ENCODE data around the gene UQCRC2. TPM values are rescaled to one million over a fixed set of nuclear protein-coding genes. Genes with fewer than 3 reads are reported as not detected.

UQCRC2 gene
- polyA plus RNA-seq, 1 donor (not counting 4 experiments of a cell fraction or from before 2014, with no cell fraction given), result 255 TPM

DNA sequence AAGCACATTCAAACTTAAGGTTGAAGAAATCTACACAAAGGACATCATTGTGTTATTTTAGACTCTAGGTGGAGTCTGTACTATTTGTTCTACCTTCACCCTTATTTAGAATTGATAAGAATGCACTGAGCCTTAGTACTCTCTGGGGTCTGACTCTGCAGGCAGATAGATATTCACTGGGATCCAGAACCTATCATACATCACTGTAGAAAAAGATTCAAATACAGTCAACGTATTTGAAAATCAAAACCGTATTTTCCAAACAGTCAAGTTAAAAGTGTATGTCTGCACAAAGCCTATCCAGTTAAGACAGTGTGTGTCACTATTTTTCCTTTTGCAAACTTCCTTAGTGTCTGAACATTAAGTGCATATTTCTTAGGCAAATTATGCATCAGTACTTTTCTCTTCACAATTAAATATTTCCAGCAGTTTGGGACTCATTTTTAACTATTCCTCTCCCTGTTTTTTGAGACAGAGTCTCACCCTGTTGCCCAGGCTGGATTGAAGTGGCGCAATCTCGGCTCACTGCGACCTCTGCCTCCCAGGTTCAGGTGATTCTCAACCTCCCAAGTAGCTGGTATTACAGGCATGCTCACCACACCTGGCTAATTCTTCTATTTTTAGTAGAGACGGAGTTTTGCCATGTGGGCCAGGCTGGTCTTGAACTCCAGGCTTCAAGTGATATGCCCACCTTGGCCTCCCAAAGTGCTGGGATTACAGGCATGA, 77.1 kb downstream of the UQCRC2 start:
- no peak for TF ChIP-seq EZH2 (IDR thresholded peaks at IDR 0.05; ENCODE audit: low read length)
- TF ChIP-seq, protein P1, sequence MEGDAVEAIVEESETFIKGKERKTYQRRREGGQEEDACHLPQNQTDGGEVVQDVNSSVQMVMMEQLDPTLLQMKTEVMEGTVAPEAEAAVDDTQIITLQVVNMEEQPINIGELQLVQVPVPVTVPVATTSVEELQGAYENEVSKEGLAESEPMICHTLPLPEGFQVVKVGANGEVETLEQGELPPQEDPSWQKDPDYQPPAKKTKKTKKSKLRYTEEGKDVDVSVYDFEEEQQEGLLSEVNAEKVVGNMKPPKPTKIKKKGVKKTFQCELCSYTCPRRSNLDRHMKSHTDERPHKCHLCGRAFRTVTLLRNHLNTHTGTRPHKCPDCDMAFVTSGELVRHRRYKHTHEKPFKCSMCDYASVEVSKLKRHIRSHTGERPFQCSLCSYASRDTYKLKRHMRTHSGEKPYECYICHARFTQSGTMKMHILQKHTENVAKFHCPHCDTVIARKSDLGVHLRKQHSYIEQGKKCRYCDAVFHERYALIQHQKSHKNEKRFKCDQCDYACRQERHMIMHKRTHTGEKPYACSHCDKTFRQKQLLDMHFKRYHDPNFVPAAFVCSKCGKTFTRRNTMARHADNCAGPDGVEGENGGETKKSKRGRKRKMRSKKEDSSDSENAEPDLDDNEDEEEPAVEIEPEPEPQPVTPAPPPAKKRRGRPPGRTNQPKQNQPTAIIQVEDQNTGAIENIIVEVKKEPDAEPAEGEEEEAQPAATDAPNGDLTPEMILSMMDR (optimal IDR thresholded peaks at IDR 0.05 in 1 of 3, IDR thresholded peaks at IDR 0.05 in 1 of 3, conservative IDR thresholded peaks at IDR 0.05 in 1 of 3; ENCODE audit: extremely low read depth in 1 of 3, insufficient read depth in 2 of 3, low read length in 3 of 3), result no peak
- Histone ChIP-seq H3K9ac (ENCODE audit: control insufficient read depth, extremely low read depth, insufficient read depth, low read length) (no peak overlapping the region), H3K9me1 (ENCODE audit: control insufficient read depth, extremely low read depth, insufficient read depth, low read length) (no peaks in the 10 kb centered on the region), H3K36me3 (ENCODE audit: control insufficient read depth in 2 of 2, extremely low read depth in 1 of 2, insufficient read depth in 2 of 2, low read length in 2 of 2) (peaks cover 1 to 25% of the 10 kb centered on the region in 2 experiments), H3K27ac (ENCODE audit: control insufficient read depth, insufficient read depth, low read length) (no peak overlapping the region), H3K4me2 (ENCODE audit: control insufficient read depth, extremely low read depth, insufficient read depth, low read depth, low read length) (no peak overlapping the region), H3K4me3 (ENCODE audit: control insufficient read depth in 2 of 3, extremely low read depth in 1 of 3, insufficient read depth in 2 of 3, low read depth in 1 of 3, low read length in 3 of 3) (no peak overlapping the region), H4K20me1 (ENCODE audit: control insufficient read depth, extremely low read depth, insufficient read depth, low read length) (no peaks in the 10 kb centered on the region), H3K9me3 (ENCODE audit: control insufficient read depth, low read depth, low read length) (no peaks in the 10 kb centered on the region), H3K4me1 (ENCODE audit: control insufficient read depth, extremely low read depth, insufficient read depth, low read length) (peaks cover 34% of the 10 kb centered on the region), H2AFZ (ENCODE audit: control insufficient read depth, low read length) (no peak overlapping the region), H3K27me3 (ENCODE audit: control insufficient read depth, extremely low read depth, insufficient read depth, low read length) (no peaks in the 10 kb centered on the region), H3K79me2 (ENCODE audit: control insufficient read depth, insufficient read depth, low read length) (peaks cover 80% of the 10 kb centered on the region)
- FAIRE-seq (no peak), DNase-seq (ENCODE audit: low read depth, low spot score) (no peak)
- dilution Hi-C loops (cut with MboI; ENCODE audit: extremely low pct_ligation_motif_present, low sequenced_read_pairs), result no loop called here

DNA sequence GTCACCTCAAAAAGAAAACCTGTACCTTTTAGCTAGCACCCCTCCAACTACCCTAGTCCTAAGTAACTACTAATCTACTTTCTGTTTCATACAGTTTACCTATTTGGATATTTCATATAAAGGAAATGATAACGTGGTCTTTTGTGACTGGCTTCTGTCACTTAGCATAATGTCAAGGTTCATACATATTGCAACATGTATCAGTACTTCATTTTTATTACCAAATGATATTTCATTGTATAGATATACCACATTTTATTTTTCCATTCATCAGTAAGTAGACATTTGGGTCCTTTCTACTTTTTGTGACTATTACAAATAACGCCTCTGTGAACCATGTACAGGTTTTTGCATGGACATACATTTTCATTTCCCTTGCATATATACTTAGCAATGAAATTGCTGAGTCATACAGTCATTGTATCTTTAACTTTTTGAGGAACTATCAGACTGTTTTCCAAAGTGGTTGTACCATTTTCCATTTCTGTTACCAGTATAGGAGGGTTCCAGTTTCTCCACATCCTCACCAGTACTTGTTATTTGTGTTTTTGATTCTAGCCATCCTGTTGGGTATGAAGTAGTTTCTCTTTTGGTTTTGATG, 78.4 kb downstream of the UQCRC2 start:
- no peak overlapping the region for H3K4me2 ChIP-seq (ENCODE audit: control insufficient read depth, extremely low read depth, insufficient read depth, low read depth, low read length)
- no peak overlapping the region for H3K4me3 ChIP-seq (ENCODE audit: control insufficient read depth in 2 of 3, extremely low read depth in 1 of 3, insufficient read depth in 2 of 3, low read depth in 1 of 3, low read length in 3 of 3)
- H3K4me1 ChIP-seq (ENCODE audit: control insufficient read depth, extremely low read depth, insufficient read depth, low read length), result peaks cover 26% of the 10 kb centered on the region
- H4K20me1 ChIP-seq (ENCODE audit: control insufficient read depth, extremely low read depth, insufficient read depth, low read length), result no peaks in the 10 kb centered on the region
- H3K9me1 ChIP-seq (ENCODE audit: control insufficient read depth, extremely low read depth, insufficient read depth, low read length), result no peaks in the 10 kb centered on the region
- DNase-seq (ENCODE audit: low read depth, low spot score), result no peak
- peaks cover 91% of the 10 kb centered on the region for H3K79me2 ChIP-seq (ENCODE audit: control insufficient read depth, insufficient read depth, low read length)
- H3K9me3 ChIP-seq (ENCODE audit: control insufficient read depth, low read depth, low read length), result no peaks in the 10 kb centered on the region
- peaks cover 5 to 26% of the 10 kb centered on the region in 2 experiments for H3K36me3 ChIP-seq (ENCODE audit: control insufficient read depth in 2 of 2, extremely low read depth in 1 of 2, insufficient read depth in 2 of 2, low read length in 2 of 2)
- H3K27ac ChIP-seq (ENCODE audit: control insufficient read depth, insufficient read depth, low read length), result no peak overlapping the region
- no peaks in the 10 kb centered on the region for H3K27me3 ChIP-seq (ENCODE audit: control insufficient read depth, extremely low read depth, insufficient read depth, low read length)
- dilution Hi-C loops (cut with MboI; ENCODE audit: extremely low pct_ligation_motif_present, low sequenced_read_pairs), result no loop called here
- no peak for TF ChIP-seq EZH2 (IDR thresholded peaks at IDR 0.05; ENCODE audit: low read length)
- TF ChIP-seq, protein P1 (optimal IDR thresholded peaks at IDR 0.05 in 1 of 3, IDR thresholded peaks at IDR 0.05 in 1 of 3, conservative IDR thresholded peaks at IDR 0.05 in 1 of 3; ENCODE audit: extremely low read depth in 1 of 3, insufficient read depth in 2 of 3, low read length in 3 of 3), result no peak
- no peak for FAIRE-seq
- H2AFZ ChIP-seq (ENCODE audit: control insufficient read depth, low read length), result no peak overlapping the region
- no peak overlapping the region for H3K9ac ChIP-seq (ENCODE audit: control insufficient read depth, extremely low read depth, insufficient read depth, low read length)

Other genes with a start within 250 kb of the UQCRC2 start
- 8.9 to 30.4 TPM (median 17.2 TPM) in 3 replicates for gene NPIPB4, start 95.6 kb upstream of the UQCRC2 start, polyA plus RNA-seq
- gene PDZD9, start 47.8 kb downstream of the UQCRC2 start, polyA plus RNA-seq, result not detected in 3 replicates
- 15.7 to 26.2 TPM (median 16.9 TPM) in 3 replicates for gene MOSMO, start 54.8 kb downstream of the UQCRC2 start, polyA plus RNA-seq
- 0.05 TPM in 1 of 3 replicates, not detected in the others for gene VWA3A, start 139.2 kb downstream of the UQCRC2 start, polyA plus RNA-seq
- not detected in 3 replicates for gene SDR42E2, start 209.1 kb downstream of the UQCRC2 start, polyA plus RNA-seq